ACHN (cell line): ENCODE data around the gene ITSN1.

Experiments used
- DNase-seq: peaks from one replicate; pipeline ENCODE4 v3.0.0-alpha.2; 2015
- in situ Hi-C: cut with HindIII; loops from 2 replicates; pipeline ENCODE4 v1.10.0; 2017; ENCODE audit warnings: low sequenced_read_pairs, low pct_ligation_motif_present, low pct_unique_long_range_greater_than_20kb

ITSN1 gene

DNA sequence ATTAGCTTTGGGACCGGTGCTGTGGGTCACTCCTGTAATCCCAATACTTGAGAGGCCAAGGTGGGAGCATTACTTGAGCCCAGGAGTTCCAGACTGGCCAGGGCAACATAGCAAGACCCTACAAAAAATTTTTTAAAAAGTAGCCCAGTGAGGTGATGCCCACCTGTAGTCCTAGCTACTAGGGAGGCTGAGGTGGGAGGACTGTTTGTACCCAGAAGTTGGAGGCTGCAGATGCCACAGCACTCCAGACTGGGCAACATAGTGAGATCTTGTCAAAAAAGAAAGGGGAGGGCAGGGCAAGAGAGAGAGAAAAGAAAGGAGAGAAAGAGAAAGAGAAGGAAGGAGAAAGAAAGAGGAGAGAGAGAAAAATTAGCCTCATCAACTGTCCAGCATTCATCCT lies 6.3 kb downstream of the ITSN1 start:
- in situ Hi-C loops, result no loop called here
- DNase-seq, result no peak

DNA sequence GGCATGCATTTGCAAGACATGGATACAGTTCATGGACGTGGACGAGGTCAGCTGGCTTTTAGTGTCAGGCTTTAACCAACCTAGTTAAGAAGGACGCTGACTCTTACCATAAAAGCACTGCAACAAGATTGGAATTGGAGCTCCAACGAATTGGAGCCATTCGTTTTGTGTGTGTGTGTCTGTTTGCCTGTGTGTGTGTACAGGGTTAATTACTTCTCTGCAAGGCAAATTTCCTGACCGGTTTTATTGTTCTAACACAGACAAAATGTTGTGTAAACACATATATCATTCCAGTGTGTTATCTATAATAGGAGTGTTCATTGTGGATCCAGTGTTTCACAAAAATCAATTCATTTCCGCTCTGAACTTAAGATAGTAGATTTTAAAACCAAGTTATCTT lies 7.9 kb downstream of the ITSN1 start:
- no peak for DNase-seq
- in situ Hi-C loops, result no loop called here

DNA sequence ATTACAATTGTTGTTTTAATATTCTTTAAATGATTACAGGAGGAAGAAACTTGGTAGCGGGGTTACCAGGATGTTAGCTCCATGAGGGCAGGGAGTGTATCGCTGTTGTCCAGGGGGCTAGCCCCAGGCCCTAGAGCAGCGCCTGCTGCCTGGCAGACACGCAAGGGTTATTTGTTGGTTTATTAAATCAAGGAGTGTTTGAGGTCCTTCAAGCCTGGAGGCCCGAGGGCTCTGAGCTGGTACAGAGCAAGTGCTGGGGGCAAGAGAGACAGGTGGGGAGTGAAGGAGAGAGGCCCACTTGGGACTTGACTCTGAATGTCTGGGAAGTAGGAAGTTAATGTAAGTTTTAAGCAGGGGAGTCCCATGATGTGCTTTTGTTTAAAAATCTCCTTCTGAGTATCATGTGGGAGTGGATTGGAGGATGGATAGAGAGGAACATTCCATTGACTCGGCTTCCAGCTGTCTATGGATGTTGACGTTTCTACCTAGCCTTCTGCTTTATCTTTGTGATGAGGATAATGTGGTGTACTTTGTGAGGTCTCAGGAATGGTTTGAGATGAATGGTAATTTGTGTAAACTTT lies 8.7 kb downstream of the ITSN1 start:
- in situ Hi-C loops, result no loop called here

DNA sequence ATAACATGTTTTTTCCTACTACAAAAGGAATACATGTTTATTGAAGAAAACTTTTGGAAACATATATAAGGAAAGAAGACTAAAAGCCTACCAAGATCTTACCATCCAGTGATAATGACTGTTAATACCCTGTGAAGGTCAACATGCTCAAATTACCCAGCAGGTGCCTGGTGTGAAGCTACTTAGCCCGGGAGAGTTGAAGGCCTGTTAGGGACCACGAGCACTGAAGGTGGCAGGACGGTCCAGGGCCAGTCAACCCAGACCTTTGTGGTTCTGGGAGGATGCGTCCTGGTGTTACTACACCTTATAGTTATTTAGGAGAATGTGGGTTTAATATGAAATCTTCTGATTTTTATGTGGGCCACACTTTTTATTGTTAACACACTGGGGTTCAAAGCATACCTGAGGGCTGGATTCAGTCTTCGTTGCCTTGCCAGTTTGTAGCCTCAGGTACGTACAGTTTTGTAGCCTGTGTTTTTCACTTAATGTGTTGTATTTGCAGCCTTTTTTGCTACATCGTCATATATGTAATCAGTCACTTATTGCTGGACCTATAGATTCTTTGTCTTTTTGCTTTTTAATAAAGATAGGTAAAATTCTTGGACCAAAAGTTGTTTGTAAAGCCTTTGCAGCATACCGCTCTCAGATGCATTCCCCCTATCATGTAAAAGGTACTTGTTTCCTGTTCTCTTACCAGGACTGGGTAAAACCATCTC lies 9.8 kb downstream of the ITSN1 start:
- DNase-seq, result no peak
- in situ Hi-C loops, result no loop called here

More for the DNA sequence above, 8.7 kb downstream of the ITSN1 start:
- DNase-seq, result no peak

DNA sequence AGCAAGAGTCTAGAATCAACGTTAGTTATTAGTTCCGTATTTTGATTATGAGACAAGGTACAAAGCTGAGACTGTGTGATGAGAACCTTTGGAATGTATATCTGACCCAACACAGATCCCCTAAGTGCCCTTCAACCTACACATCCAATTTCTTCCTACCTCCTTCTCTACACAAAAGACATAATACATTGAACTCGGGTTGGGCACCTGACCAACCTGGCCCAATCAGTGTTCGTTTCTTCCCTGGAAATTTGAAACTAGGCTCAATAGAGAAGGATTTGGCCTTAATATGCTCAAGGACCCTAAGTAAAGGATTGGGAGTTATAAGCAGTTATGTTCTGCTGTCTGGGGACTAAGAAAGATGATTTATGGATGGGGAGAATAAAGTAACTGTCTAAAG lies 12.1 kb downstream of the ITSN1 start:
- in situ Hi-C loops, result no loop called here
- no peak for DNase-seq

DNA sequence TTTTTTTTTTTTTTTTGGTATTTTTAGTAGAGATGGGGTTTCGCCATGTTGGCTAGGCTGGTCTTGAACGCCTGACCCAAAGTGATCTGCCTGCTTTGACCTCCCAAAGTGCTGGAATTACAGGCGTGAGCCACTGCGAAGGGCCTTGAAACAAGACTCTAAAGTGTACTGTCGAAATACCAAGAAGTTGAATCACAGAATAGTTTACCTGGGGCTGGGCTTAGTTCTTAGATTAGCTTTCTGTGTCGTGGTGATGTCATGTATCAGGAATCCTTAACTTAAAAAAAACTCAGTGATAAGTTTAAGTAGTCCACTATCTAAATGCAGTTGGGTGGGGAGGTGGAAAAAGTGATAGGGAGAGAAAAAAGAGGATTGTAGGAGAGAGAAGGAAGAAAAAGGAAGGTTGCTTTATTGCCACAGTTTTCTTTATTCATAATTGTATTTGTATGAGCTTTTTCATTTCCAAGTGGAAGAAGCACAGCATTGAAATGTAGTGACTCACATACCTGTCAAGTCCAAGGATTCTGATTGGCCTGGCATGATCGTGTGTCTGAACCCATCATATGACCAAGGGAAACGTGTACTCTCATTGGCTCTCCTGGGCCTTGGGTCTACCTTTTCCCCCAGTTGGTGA lies 13.4 kb downstream of the ITSN1 start:
- DNase-seq, result peak; percentile 97
- in situ Hi-C loops, result no loop called here

DNA sequence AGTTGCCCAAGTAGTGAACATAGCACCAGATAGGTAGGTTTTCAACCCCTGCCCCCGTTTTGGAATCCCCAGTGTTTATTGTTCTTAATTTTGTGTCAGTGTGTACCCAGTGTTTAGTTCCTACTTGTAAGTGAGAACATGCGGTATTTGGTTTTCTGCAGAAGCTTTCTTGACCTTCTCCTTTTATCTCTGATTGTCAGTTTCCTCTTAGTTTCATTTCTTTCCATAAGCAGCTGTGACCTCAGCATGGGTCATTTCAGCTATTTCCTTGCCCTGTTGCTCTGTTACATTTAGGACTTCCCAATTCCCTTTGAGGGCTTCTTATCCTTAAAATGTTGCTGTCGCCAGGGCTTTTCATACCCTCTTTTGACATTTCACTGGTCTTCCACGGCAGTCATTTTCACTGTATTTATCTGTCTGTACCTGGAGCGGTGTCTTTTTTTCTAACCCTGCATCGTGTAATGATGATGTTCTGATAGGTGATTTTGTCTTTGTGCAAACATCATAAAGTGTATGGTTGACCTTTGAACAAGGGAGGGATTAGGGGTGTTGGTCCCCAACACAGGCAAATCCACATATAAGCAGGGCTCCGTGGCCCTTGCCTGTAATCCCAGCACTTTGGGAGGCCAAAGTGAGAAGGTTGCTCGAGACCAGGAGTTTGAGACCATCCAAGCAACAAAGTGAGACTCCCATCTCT lies 15.0 kb downstream of the ITSN1 start:
- in situ Hi-C loops, result no loop called here
- no peak for DNase-seq

DNA sequence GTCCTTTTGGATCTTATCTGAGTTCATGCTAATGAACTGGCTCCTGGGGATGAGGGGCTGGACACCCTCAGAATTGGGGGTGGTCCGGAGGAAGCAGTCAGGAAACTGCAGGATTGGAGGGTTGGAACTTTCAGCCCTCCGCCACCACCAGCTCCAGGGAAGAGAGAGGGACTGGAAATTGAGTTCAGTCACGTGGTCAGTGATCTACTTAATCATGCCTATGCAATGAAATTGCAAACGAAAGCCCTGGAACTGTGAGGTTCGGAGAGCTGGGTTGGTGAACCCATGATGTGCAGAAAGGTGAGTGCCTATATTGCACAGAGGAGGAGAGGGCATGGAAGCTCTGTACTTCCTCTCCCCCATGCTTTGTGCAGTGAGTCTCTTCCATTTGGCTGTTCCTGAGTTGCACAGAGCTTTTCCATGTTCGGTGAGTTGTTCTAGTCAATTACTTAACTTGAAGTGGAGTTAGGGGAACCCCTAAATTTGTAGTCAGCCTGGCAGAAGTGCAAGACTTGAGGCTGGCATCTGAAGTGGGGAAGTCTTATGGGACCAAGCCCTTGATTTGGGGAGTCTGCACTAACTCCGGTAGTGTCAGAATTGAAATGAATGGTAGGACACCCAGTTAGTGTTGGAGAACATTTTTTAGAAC lies 16.7 kb downstream of the ITSN1 start:
- no peak for DNase-seq
- in situ Hi-C loops, result no loop called here

DNA sequence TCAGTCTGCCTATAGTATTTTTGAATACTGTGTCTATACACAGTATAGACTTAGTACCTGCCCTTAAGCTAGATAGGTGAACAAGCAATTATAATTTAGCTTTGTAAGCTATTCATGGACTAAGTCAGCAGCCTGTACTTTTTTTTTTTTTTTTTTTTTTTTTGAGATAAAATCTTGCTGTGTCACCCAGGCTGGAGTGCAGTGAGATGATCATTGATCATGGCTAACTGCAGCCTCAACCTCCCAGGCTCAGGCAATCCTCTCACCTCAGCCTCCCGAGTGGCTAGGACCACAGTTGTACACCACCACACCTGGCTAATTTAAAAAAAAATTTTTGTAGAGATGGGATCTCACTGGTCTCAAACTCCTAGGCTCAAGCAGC lies 17.3 kb downstream of the ITSN1 start:
- in situ Hi-C loops, result no loop called here

DNA sequence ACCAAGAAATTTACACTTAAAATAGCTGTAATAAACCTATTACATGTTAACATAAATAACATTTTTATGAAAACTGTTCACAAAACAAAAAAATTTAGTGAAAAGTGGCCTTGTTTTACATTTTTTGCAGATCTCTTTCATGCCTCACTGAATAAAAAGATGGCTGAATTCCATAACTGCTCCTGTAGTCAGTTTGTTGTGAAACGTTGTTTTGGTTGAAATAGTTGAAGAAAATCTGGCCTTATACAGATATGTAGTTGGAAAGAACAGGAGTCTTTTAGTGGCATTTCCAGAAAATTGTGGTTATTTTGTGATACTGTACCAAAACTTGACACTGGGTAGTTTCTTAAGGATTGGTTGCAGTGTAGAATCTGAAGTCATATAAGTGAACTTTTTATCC lies 18.1 kb downstream of the ITSN1 start:
- DNase-seq, result no peak
- in situ Hi-C loops, result no loop called here

More for the DNA sequence above, 17.3 kb downstream of the ITSN1 start:
- DNase-seq, result no peak

DNA sequence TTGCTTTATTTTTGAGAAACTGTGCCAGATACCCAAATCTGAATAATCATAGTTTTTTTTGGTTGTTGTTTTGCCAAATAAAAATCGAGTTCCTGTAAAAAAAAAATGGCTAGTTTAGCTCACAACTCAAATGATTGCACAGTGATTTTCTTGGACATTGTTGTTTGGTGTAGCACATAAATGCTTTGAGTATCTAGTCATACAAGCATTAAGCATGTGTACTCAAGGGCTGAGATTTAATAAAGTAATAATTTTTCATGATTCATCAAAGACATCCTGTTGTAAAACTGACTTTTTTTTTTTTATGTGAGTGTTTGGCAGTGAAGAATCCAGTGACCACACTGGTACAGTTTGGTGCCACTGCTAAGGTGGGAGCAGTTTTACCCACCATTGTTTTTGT lies 18.8 kb downstream of the ITSN1 start:
- in situ Hi-C loops, result no loop called here
- no peak for DNase-seq

DNA sequence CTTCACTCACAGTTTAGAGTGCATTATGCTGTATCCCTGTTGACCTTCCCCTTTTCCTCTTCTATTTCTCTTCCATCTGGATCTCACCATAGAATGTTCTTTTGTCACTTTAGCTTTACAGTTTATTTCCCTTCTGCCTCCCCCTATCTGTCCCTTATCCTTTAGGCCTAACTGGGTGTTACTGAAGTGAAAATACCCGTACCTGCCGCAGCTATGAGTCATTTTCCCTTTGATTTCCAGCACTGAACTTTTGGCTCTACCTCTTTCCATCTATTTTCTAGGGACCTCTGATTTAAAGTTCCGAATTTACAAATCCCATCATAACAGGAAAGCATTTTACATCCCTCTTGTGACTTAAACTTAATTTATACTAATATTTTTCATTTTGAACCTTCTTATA lies 19.7 kb downstream of the ITSN1 start:
- DNase-seq, result no peak
- in situ Hi-C loops, result no loop called here

DNA sequence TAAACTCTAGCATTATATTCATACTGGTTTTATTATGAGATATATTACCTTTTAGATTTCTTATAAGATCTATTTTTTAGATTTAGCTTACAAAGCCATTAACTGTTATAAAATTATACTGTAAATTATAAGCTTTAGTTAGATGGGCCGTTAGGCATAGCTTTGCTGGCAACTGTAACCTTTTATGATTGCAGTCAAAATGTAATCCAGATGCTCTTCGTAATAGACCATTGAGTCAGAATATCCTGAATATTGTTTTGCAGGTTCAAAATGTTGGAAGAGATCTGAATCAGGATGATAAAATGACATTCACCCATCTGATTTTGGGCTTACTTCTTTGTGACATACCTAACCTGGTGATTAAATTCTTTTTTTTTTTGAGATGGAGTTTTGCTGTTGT lies 20.9 kb downstream of the ITSN1 start:
- in situ Hi-C loops, result no loop called here
- DNase-seq, result no peak

DNA sequence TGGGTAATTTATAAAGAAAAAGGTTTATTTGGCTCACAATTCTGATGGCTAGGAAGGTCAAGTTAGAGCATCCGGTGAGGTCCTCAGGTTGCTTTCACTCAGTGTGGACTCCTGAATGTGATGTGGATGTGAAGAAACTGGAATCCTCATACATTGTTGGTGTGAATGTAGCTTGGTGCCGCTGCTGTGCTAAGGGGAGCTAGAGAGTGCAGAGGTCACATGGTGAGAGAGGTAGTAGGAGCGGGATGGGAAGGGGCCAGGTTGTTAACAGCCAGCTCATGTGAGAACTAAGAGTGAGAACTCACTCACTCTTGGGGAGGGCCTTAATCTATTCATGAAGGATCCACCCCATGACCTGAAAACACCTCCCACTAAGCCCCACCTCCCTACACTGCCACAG lies 21.8 kb downstream of the ITSN1 start:
- no peak for DNase-seq
- in situ Hi-C loops, result no loop called here

DNA sequence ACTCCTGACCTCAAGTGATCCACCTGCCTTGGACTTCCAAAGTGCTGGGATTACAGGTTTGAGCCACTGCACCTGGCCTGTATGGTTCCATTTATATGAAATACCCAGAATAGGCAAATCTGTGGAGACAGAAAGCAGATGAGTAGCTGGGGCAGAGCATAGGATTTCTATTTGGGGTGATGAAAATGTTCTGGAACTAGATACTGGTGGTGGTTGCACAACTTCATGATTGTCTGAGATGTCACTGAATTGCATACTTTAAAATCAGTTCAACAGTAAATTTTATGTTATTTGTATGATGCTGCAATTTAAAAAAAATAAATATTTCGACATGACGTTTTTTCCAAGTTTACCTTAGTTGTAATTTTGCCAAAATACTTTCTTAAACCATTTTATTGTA lies 23.9 kb downstream of the ITSN1 start:
- no peak for DNase-seq

DNA sequence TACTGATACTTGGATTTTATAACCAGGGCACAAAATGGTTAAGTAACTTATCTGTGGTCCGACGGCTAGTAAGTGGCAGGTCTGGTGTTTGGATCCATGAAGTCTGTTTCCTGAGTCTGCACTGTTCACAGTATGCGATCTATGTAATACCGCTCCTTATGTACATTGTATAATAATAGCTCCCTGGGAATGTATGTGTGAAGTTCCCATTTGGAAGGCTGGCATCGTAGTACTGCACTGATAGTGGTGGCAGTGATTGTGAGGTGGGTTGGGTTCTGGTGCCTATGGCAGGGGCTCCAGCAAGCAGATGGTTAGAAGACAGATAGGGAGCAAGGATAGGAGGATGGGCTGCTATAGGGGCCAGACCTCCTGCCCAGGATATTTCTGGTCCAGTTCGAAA lies 25.3 kb downstream of the ITSN1 start:
- in situ Hi-C loops, result no loop called here
- DNase-seq, result no peak

More for the DNA sequence above, 23.9 kb downstream of the ITSN1 start:
- in situ Hi-C loops, result no loop called here

DNA sequence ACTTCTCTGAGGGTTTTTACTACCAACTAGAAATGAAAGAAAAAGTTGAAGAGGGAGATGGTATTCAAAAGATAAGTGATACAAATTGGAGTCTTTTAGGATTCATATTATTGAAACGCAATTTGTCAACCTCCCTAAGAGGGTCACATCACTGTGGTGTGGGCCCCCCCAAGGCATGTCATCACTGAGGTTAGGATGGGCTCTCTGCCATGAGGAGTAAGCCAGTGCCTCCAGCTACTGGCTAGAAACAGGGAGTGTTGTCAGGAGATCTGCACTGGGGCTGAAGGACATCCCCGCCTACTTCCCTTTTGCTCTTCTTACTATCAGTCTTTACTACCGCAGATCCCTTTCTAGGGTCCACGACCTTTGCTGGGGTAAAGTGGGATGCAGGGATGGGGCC lies 25.9 kb downstream of the ITSN1 start:
- DNase-seq, result no peak
- in situ Hi-C loops, result no loop called here

DNA sequence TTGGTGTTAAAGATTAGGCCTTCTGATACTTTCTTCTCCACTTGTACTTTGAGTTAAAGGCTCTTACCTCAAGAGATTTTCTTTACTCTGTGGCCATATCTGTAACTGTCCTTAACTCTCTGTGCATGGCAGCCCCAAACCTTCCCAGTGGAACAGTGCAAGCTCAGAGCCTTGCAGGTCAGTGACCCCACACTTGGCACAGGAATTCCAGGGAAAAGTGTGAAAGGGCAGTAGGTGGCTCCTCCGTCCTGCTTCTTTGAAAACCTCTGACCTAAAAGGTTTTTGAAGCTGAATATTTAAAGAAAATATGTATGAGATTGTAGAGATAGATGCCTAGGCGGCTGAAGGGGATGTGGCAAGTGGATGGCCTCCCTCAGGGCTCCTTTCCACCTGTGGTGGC lies 26.3 kb downstream of the ITSN1 start:
- in situ Hi-C loops, result no loop called here

More for the DNA sequence above, 26.3 kb downstream of the ITSN1 start:
- no peak for DNase-seq
